OCI-LY1 (cell line): Measurements from ENCODE around the gene FFAR1.
"Not testable (repeated sequence)": the region's sequence is repeated elsewhere in the genome, so short reads cannot be mapped to it uniquely, and the experiment has no call there.

Experiments
- H2AFZ ChIP-seq: fragments of 200-600 bp; sonication (generic), shearing (Covaris generic); 2 replicates; pipeline ENCODE4 v1.6.0; 2014; ENCODE audit warnings: antibody characterized with exemption, mild to moderate bottlenecking, low read length
- H3F3A ChIP-seq: fragments of 200-600 bp; sonication (generic), shearing (Covaris generic); 2 replicates; pipeline ENCODE4 v1.6.0; 2014; ENCODE audit warnings: mild to moderate bottlenecking, antibody characterized with exemption, low read length, moderate library complexity; ENCODE audit not compliant: insufficient read depth
- H3K27ac ChIP-seq: fragments of 200-600 bp; sonication (generic); 2 replicates; pipeline ENCODE4 v1.5.1; 2014; ENCODE audit warnings: low read length, mixed run types, mild to moderate bottlenecking, low read depth; ENCODE audit not compliant: poor library complexity, severe bottlenecking
- H3K27me3 ChIP-seq: fragments of 200-600 bp; sonication (generic); 2 replicates; pipeline ENCODE4 v1.6.0; 2014; ENCODE audit warnings: antibody characterized with exemption, mild to moderate bottlenecking, low read length, moderate library complexity; ENCODE audit not compliant: insufficient read depth
- H3K36me3 ChIP-seq: fragments of 200-600 bp; sonication (generic); 2 replicates; pipeline ENCODE4 v1.6.1; 2014; ENCODE audit warnings: mild to moderate bottlenecking, antibody characterized with exemption, low read length, moderate library complexity, mixed read lengths; ENCODE audit not compliant: insufficient read depth
- H3K4me1 ChIP-seq: fragments of 200-600 bp; sonication (generic); 2 replicates; pipeline ENCODE4 v1.5.1; 2014; ENCODE audit warnings: mild to moderate bottlenecking, low read length, moderate library complexity; ENCODE audit not compliant: insufficient read depth, severe bottlenecking
- H3K4me2 ChIP-seq: fragments of 200-600 bp; sonication (generic), shearing (Covaris generic); 2 replicates; pipeline ENCODE4 v1.6.1; 2014; ENCODE audit warnings: low read length
- H3K4me3 ChIP-seq: fragments of 200-600 bp; sonication (generic); 2 replicates; pipeline ENCODE4 v1.5.1; 2014; ENCODE audit warnings: low read length, low read depth, mild to moderate bottlenecking, mixed read lengths; ENCODE audit not compliant: poor library complexity, severe bottlenecking
- H3K79me2 ChIP-seq: fragments of 200-600 bp; shearing (Covaris generic); 2 replicates; pipeline ENCODE4 v1.6.1; 2016; ENCODE audit warnings: mixed run types, low read length, mixed read lengths; ENCODE audit not compliant: insufficient read depth
- H3K9ac ChIP-seq: fragments of 200-600 bp; sonication (generic), shearing (Covaris generic); 2 replicates; pipeline ENCODE4 v1.6.1; 2014; ENCODE audit warnings: mild to moderate bottlenecking, low read length, mixed read lengths
- H3K9me2 ChIP-seq: fragments of 200-600 bp; sonication (generic), shearing (Covaris generic); 2 replicates; pipeline ENCODE4 v1.6.1; 2014; ENCODE audit warnings: low read depth, mild to moderate bottlenecking, low read length, mixed read lengths
- H3K9me3 ChIP-seq: fragments of 200-600 bp; shearing (Covaris generic); 2 replicates; pipeline ENCODE4 v1.6.1; 2014; ENCODE audit warnings: low read length, mixed read lengths
- H4K20me1 ChIP-seq: fragments of 200-600 bp; sonication (generic), shearing (Covaris generic); 2 replicates; pipeline ENCODE4 v1.6.0; 2016; ENCODE audit warnings: mild to moderate bottlenecking, low read length; ENCODE audit not compliant: insufficient read depth
- CTCF ChIP-seq: fragments of 200-600 bp; sonication (generic), shearing (Covaris generic); IDR thresholded peaks from 2 replicates; pipeline ENCODE4 v1.5.1; 2017; ENCODE audit warnings: mild to moderate bottlenecking, antibody characterized with exemption, low read length, moderate library complexity, mixed read lengths
- EZH2 ChIP-seq: fragments of 200-600 bp; sonication (generic), shearing (Covaris generic); IDR thresholded peaks from 2 replicates; pipeline ENCODE4 v1.8.0; 2017; ENCODE audit warnings: borderline replicate concordance, mixed run types, mild to moderate bottlenecking, antibody characterized with exemption, low read length, moderate library complexity, mixed read lengths

Gene FFAR1

GRCh38 chr19:35378356-35378755, 30.7 kb downstream of the FFAR1 start:
- TF ChIP-seq EZH2 (no peak), CTCF (no peak)
- Histone ChIP-seq H3K4me3 (no peak overlapping the region), H3K36me3 (no peaks in the 10 kb centered on the region), H3K27me3 (peaks cover 3% of the 10 kb centered on the region; the same call in 1 of the 2 replicates), H3K4me2 (no peak overlapping the region), H3K9me2 (no peaks in the 10 kb centered on the region), H3K9me3 (0 out of 2 replicates have a peak, but pooled peaks cover 3% of the 10 kb centered on the region), H4K20me1 (no peaks in the 10 kb centered on the region), H3K27ac (no peak overlapping the region), H3F3A (no peaks in the 10 kb centered on the region), H2AFZ (no peak overlapping the region), H3K79me2 (no peaks in the 10 kb centered on the region), H3K9ac (no peak overlapping the region), H3K4me1 (no peaks in the 10 kb centered on the region)

GRCh38 chr19:35379545-35379944, 31.8 kb downstream of the FFAR1 start:
- H3K27me3 ChIP-seq, H2AFZ ChIP-seq, H3K36me3 ChIP-seq, H3K79me2 ChIP-seq, H3K9me2 ChIP-seq, H3K4me3 ChIP-seq, H3K9ac ChIP-seq, H3K9me3 ChIP-seq, H3K27ac ChIP-seq, H4K20me1 ChIP-seq, H3K4me2 ChIP-seq, H3K4me1 ChIP-seq, H3F3A ChIP-seq: not testable (repeated sequence)

- no peaks in the 10 kb centered on the region for H3K9me2 ChIP-seq
- H4K20me1 ChIP-seq: no peaks in the 10 kb centered on the region
- H3K9me3 ChIP-seq: peaks cover 8% of the 10 kb centered on the region; the same call in 1 of the 2 replicates
- H3K9ac ChIP-seq: no peak overlapping the region
- H3K4me1 ChIP-seq: no peaks in the 10 kb centered on the region
- H3K4me3 ChIP-seq: no peak overlapping the region
- H2AFZ ChIP-seq: no peak overlapping the region
- H3K36me3 ChIP-seq: no peaks in the 10 kb centered on the region
- H3K4me2 ChIP-seq: no peak overlapping the region
- H3K27me3 ChIP-seq: peaks cover 3% of the 10 kb centered on the region; the same call in 1 of the 2 replicates
- no peak overlapping the region for H3K27ac ChIP-seq
- H3F3A ChIP-seq: no peaks in the 10 kb centered on the region
- no peaks in the 10 kb centered on the region for H3K79me2 ChIP-seq
- no peak for TF ChIP-seq EZH2
- TF ChIP-seq CTCF: no peak
Measured at GRCh38 chr19:35379992-35380391, 32.3 kb downstream of the FFAR1 start.

GRCh38 chr19:35380450-35381124, 32.9 kb downstream of the FFAR1 start:
- H2AFZ ChIP-seq: no peak overlapping the region
- H3K27ac ChIP-seq: no peak overlapping the region
- no peaks in the 10 kb centered on the region for H3K79me2 ChIP-seq
- H4K20me1 ChIP-seq: no peaks in the 10 kb centered on the region
- H3K9me2 ChIP-seq: no peaks in the 10 kb centered on the region
- no peak for TF ChIP-seq EZH2
- no peak for TF ChIP-seq CTCF
- H3K9me3 ChIP-seq: peaks cover 8% of the 10 kb centered on the region; the same call in 1 of the 2 replicates
- H3K9ac ChIP-seq: no peak overlapping the region
- no peaks in the 10 kb centered on the region for H3K36me3 ChIP-seq
- no peak overlapping the region for H3K4me2 ChIP-seq
- no peak overlapping the region for H3K4me3 ChIP-seq
- H3F3A ChIP-seq: no peaks in the 10 kb centered on the region
- H3K4me1 ChIP-seq: no peaks in the 10 kb centered on the region
- peaks cover 3% of the 10 kb centered on the region; the same call in 1 of the 2 replicates for H3K27me3 ChIP-seq
